HT1080 (cell line): Measurements from ENCODE around the gene NKAIN4. TPM values are rescaled to one million over a fixed set of nuclear protein-coding genes. Genes with fewer than 3 reads are reported as not detected.

Experiments
- DNase-seq: peaks from one replicate; pipeline ENCODE4 v3.0.0-alpha.2; 2015; ENCODE audit warnings: low read depth
- total RNA-seq: library from RNA; depleted of rRNA; stranded (reverse); fragments of >200 nt; shearing (Covaris generic); gene quantifications from 2 replicates; pipeline ENCODE4 v1.2.3, GENCODE V29; 2014

NKAIN4 gene
- total RNA-seq, 1 experiment from 2014 or later = not detected

GRCh38 chr20:63220696-63221399 lies 33.4 kb downstream of the NKAIN4 start:
- no peak for DNase-seq

GRCh38 chr20:63219866-63220521 lies 34.3 kb downstream of the NKAIN4 start:
- DNase-seq = no peak

- no peak for DNase-seq
These were observed 34.8 kb downstream of the NKAIN4 start for GRCh38 chr20:63219447-63219821.

- no peak for DNase-seq
These were observed 35.4 kb downstream of the NKAIN4 start for GRCh38 chr20:63218701-63219446.

- no peak for DNase-seq
These were observed 36.6 kb downstream of the NKAIN4 start for GRCh38 chr20:63217706-63218105.

- no peak for DNase-seq
These were observed 37.3 kb downstream of the NKAIN4 start for GRCh38 chr20:63216849-63217471.

- DNase-seq = peak; percentile 91
These were observed 38.0 kb downstream of the NKAIN4 start, which contains the start of gene YTHDF1 for GRCh38 chr20:63216041-63216848. Gene YTHDF1 (minus strand): TSS chr20:63216131. CDS start chr20:63215892, 239 bp downstream.

- DNase-seq = peak; percentile 45
These were observed 38.9 kb downstream of the NKAIN4 start for GRCh38 chr20:63215101-63216040.

GRCh38 chr20:63214514-63214913 lies 39.7 kb downstream of the NKAIN4 start:
- DNase-seq = no peak

GRCh38 chr20:63212792-63213191 lies 41.5 kb downstream of the NKAIN4 start:
- DNase-seq = no peak

- DNase-seq = no peak
These were observed 41.9 kb downstream of the NKAIN4 start for GRCh38 chr20:63212393-63212730.

GRCh38 chr20:63210011-63210605 lies 44.2 kb downstream of the NKAIN4 start:
- DNase-seq = no peak

- no peak for DNase-seq
These were observed 45.8 kb downstream of the NKAIN4 start for GRCh38 chr20:63208346-63208909.

- peak; percentile 26 for DNase-seq
These were observed 47.4 kb downstream of the NKAIN4 start for GRCh38 chr20:63206878-63207277.

- DNase-seq = no peak
These were observed 48.4 kb downstream of the NKAIN4 start for GRCh38 chr20:63205896-63206295.

- DNase-seq = no peak
These were observed 49.9 kb downstream of the NKAIN4 start for GRCh38 chr20:63204362-63204761.

GRCh38 chr20:63202811-63203526 lies 51.3 kb downstream of the NKAIN4 start:
- no peak for DNase-seq

GRCh38 chr20:63202021-63202420 lies 52.2 kb downstream of the NKAIN4 start:
- DNase-seq = no peak
